SH-SY5Y (cell line): ENCODE data around the gene TTF1.

ENCODE experiments used
- GATA2 ChIP-seq: IDR thresholded peaks from 2 replicates; pipeline ENCODE4 v1.6.1; 2011; ENCODE audit warnings: mild to moderate bottlenecking, low read depth, low read length
- GATA3 ChIP-seq: IDR thresholded peaks from 2 replicates; pipeline ENCODE4 v1.6.1; 2011; ENCODE audit warnings: low read depth, mild to moderate bottlenecking, low read length, moderate library complexity

GRCh38 chr9:132446887-132447286 lies 40.2 kb upstream of the TTF1 start:
- TF ChIP-seq GATA2 (no peak), GATA3 (no peak)
